ENCODE measurements around the gene PSORS1C1.
"Not testable (repeated sequence)": the region's sequence is repeated elsewhere in the genome, so short reads cannot be mapped to it uniquely, and the experiment has no call there.

Gene PSORS1C1

DNA sequence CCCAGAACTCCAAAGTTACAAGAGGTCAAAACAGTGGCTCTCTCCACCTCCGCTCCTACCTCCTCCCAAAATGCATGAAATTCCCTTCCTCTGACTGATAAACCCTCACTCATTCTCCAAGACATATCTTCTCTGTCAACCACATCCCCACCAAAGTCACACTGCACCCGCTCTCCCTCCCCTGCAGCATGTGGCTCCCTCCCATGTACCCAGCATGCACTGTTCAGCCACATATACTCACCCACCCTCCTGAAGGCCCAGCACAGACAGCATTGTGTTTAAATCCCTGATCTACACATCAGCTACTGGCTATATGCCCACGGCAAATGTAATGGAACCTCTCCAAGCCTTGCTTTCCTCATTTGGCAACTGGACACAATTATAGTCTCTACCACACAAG, 61.4 kb downstream of the PSORS1C1 start:
- no peak overlapping the region for H3K4me3 ChIP-seq (replicated peaks in 1 of 2; ENCODE audit: low read depth in 2 of 2, low read length in 2 of 2)
- DNase-seq (ENCODE audit: low read depth in 2 of 2) = peak; percentile 58 to 66
- TF ChIP-seq, protein P1, sequence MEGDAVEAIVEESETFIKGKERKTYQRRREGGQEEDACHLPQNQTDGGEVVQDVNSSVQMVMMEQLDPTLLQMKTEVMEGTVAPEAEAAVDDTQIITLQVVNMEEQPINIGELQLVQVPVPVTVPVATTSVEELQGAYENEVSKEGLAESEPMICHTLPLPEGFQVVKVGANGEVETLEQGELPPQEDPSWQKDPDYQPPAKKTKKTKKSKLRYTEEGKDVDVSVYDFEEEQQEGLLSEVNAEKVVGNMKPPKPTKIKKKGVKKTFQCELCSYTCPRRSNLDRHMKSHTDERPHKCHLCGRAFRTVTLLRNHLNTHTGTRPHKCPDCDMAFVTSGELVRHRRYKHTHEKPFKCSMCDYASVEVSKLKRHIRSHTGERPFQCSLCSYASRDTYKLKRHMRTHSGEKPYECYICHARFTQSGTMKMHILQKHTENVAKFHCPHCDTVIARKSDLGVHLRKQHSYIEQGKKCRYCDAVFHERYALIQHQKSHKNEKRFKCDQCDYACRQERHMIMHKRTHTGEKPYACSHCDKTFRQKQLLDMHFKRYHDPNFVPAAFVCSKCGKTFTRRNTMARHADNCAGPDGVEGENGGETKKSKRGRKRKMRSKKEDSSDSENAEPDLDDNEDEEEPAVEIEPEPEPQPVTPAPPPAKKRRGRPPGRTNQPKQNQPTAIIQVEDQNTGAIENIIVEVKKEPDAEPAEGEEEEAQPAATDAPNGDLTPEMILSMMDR (IDR thresholded peaks at IDR 0.05; ENCODE audit: low read depth, low read length) = no peak

DNA sequence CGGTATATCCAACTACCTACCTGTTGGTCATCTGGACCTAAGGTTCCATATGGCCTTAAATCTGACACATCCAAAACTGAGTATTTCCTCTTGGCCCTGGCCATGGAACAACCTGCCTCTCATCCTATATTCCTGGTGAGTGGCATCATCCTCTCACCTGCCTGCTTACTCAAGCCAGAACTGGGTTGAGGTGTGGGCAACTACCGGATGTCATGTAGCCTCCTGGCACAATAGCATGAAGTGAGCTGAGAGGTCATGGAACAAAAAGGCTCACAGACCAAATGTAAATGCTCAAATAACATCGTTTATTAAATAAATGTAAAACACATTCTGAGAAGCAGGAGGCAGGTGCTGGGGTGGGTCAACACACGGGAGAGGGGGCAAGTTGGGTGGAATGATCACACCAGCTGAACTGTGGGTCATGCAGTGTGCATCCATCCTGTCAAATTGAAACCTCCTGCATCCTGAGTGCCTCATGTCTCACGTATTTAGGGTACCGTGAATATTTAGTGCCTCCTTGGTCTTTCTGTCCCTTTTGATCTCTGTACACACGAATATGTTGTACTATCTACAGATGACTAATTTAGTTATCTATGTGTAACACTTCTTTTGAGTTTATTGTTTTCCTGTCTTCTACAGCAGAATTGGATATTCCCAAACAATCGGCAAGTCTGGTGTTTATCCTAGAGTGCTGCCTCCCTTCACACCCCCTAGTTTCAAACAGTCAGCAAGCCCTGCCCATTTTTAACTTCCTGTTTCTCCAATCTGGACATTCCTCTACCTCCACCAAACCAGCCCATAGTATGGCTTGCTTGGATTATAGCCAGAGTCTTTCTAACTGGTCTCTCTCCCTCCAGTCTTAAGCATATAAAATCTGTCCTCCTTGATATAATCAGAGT, 63.8 kb downstream of the PSORS1C1 start:
- peak; percentile 28 to 48 for DNase-seq (ENCODE audit: low read depth in 2 of 2)
- TF ChIP-seq, protein P1 (IDR thresholded peaks at IDR 0.05; ENCODE audit: low read depth, low read length) = no peak
- no peak overlapping the region for H3K4me3 ChIP-seq (replicated peaks in 1 of 2; ENCODE audit: low read depth in 2 of 2, low read length in 2 of 2)

DNA sequence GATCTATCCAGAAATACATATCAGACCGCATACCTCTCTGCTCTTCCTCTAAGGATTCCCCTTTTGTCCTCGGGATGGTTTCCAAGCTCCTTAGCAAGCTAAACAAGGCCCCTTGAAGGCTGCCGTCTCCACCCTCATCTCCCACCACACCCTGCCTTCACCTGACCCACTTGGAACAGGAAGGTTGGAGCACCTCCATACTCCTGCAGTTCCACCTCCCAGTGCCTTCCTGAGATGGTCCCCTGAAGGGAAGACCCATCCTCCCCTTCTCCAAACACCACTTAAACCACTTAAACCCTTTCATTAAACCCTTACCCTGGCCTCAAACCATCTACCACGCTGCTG, 64.4 kb downstream of the PSORS1C1 start:
- no peak overlapping the region for H3K4me3 ChIP-seq (replicated peaks in 1 of 2; ENCODE audit: low read depth in 2 of 2, low read length in 2 of 2)
- no peak for DNase-seq (ENCODE audit: low read depth in 2 of 2)
- TF ChIP-seq, protein P1 (IDR thresholded peaks at IDR 0.05; ENCODE audit: low read depth, low read length) = no peak

GRCh38 chr6:31179896-31180295, 65.3 kb downstream of the PSORS1C1 start:
- no peak for DNase-seq (ENCODE audit: low read depth in 2 of 2)
- H3K4me3 ChIP-seq (replicated peaks in 1 of 2; ENCODE audit: low read depth in 2 of 2, low read length in 2 of 2) = peak overlapping the region; percentile 48 to 49
- TF ChIP-seq, protein P1 (IDR thresholded peaks at IDR 0.05; ENCODE audit: low read depth, low read length) = no peak

- peak overlapping the region; percentile 48 to 49 for H3K4me3 ChIP-seq (replicated peaks in 1 of 2; ENCODE audit: low read depth in 2 of 2, low read length in 2 of 2)
- peak; percentile 80 to 88 for DNase-seq (ENCODE audit: low read depth in 2 of 2)
- TF ChIP-seq, protein P1 (IDR thresholded peaks at IDR 0.05; ENCODE audit: low read depth, low read length) = no peak
These were observed 65.9 kb downstream of the PSORS1C1 start for GRCh38 chr6:31180500-31180899.

DNA sequence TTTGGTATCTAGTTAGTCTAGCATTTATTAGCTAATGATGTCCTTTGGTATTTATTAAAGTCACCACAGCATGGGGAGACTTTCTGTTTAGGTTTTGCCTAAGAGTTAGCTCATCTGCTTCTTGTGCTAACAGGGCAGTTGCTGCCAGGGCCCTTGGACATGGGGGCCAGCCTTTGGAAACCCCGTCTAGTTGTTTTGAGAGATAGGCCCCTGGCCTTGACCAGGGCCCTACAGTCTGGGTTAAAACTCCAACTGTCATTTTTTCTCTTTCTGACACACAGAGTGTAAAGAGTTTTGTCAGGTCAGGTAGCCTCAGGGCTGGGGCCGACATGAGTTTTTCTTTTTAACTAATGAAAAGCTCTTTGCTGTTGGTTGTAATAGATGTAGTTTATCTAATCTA, 68.7 kb downstream of the PSORS1C1 start:
- H3K4me3 ChIP-seq (replicated peaks in 1 of 2; ENCODE audit: low read depth in 2 of 2, low read length in 2 of 2); DNase-seq (ENCODE audit: low read depth in 2 of 2): not testable (repeated sequence)

- DNase-seq (ENCODE audit: low read depth in 2 of 2); H3K4me3 ChIP-seq (replicated peaks in 1 of 2; ENCODE audit: low read depth in 2 of 2, low read length in 2 of 2): not testable (repeated sequence)
These were observed 69.3 kb downstream of the PSORS1C1 start for GRCh38 chr6:31183859-31184258.

DNA sequence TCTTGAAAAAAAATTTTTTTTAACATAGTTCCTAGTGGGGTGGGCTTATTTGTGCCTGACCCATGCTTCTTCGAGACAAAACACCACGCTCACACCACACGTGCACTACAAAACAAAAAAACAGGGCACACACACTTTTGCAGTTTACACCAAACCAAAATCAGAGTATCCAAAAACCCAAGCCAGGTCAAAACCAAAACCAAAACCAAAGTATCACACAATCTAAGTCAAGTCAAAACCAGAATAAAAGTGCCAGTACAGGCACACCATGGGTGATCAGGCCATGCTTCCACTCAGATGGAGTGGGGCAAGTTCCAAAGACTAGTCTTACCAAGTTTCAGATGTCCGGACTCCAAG, 71.1 kb downstream of the PSORS1C1 start:
- DNase-seq (ENCODE audit: low read depth in 2 of 2) = not testable (repeated sequence)
- peak overlapping the region in 1 of 2 donors; percentile 44 for H3K4me3 ChIP-seq (replicated peaks in 1 of 2; ENCODE audit: low read depth in 2 of 2, low read length in 2 of 2)

Data from cardiac fibroblast (primary cell).